H9 (cell line): Measurements from ENCODE around the gene CLK2. TPM values are rescaled to one million over a fixed set of nuclear protein-coding genes. Genes with fewer than 3 reads are reported as not detected.

Experiments
- DNase-seq: peaks from one replicate; pipeline ENCODE4 v3.0.0-alpha.2; 2017
- H2AFZ ChIP-seq: one replicate; pipeline ENCODE4 v1.6.1; 2013; ENCODE audit warnings: mild to moderate bottlenecking, low read length, control low read depth, moderate library complexity
- H2AK5ac ChIP-seq: 2 replicates; pipeline ENCODE4 v1.6.1; 2013; ENCODE audit warnings: low read length, control low read depth, mixed read lengths; ENCODE audit not compliant: insufficient read length
- H2BK120ac ChIP-seq: one replicate; pipeline ENCODE4 v1.6.1; 2013; ENCODE audit warnings: low read depth, mild to moderate bottlenecking, low read length, control low read depth, inconsistent platforms; ENCODE audit not compliant: poor library complexity, severe bottlenecking
- H2BK12ac ChIP-seq: 2 replicates; pipeline ENCODE4 v1.6.1; 2013; ENCODE audit warnings: low read length, control low read depth, mixed read lengths, low read depth; ENCODE audit not compliant: insufficient read length
- H2BK15ac ChIP-seq: 2 replicates; pipeline ENCODE4 v1.6.1; 2013; ENCODE audit warnings: low read depth, low read length, control low read depth
- H2BK20ac ChIP-seq: one replicate; pipeline ENCODE4 v1.6.1; 2013; ENCODE audit warnings: low read depth, mild to moderate bottlenecking, low read length, control low read depth, inconsistent platforms; ENCODE audit not compliant: poor library complexity, severe bottlenecking
- H2BK5ac ChIP-seq: 2 replicates; pipeline ENCODE4 v1.6.1; 2013; ENCODE audit warnings: low read length, control low read depth, mixed read lengths; ENCODE audit not compliant: insufficient read length
- H3K14ac ChIP-seq: 2 replicates; pipeline ENCODE4 v1.6.1; 2013; ENCODE audit warnings: low read length, control low read depth; ENCODE audit not compliant: insufficient read depth
- H3K18ac ChIP-seq: 2 replicates; pipeline ENCODE4 v1.6.1; 2013; ENCODE audit warnings: low read depth, mild to moderate bottlenecking, mixed read lengths, low read length, control low read depth; ENCODE audit not compliant: insufficient read length
- H3K23ac ChIP-seq: 2 replicates; pipeline ENCODE4 v1.6.1; 2013; ENCODE audit warnings: low read length, control low read depth, mixed read lengths, low read depth; ENCODE audit not compliant: insufficient read length
- H3K23me2 ChIP-seq: 2 replicates; pipeline ENCODE4 v1.6.1; 2013; ENCODE audit warnings: low read depth, mild to moderate bottlenecking, mixed read lengths, low read length, control low read depth; ENCODE audit not compliant: insufficient read length, poor library complexity, severe bottlenecking
- H3K27ac ChIP-seq: 2 replicates; pipeline ENCODE4 v1.5.1; 2013; ENCODE audit warnings: low read length, control low read depth, mixed read lengths, low read depth; ENCODE audit not compliant: insufficient read length
- H3K27me3 ChIP-seq: 2 replicates; pipeline ENCODE4 v1.6.1; 2013; ENCODE audit warnings: low read length, control low read depth, inconsistent platforms; ENCODE audit not compliant: insufficient read depth
- H3K4ac ChIP-seq: 2 replicates; pipeline ENCODE4 v1.6.1; 2013; ENCODE audit warnings: low read depth, mild to moderate bottlenecking, control low read depth, inconsistent platforms, low read length, moderate library complexity
- H3K4me1 ChIP-seq: 2 replicates; pipeline ENCODE4 v1.6.1; 2013; ENCODE audit warnings: low read length, control low read depth, inconsistent platforms; ENCODE audit not compliant: insufficient read depth
- H3K4me2 ChIP-seq: 2 replicates; pipeline ENCODE4 v1.6.1; 2013; ENCODE audit warnings: low read length, control low read depth, mixed read lengths; ENCODE audit not compliant: insufficient read length, insufficient read depth
- H3K56ac ChIP-seq: 2 replicates; pipeline ENCODE4 v1.6.1; 2013; ENCODE audit warnings: low read depth, mild to moderate bottlenecking, mixed read lengths, low read length, control low read depth; ENCODE audit not compliant: insufficient read length
- H3K79me1 ChIP-seq: 2 replicates; pipeline ENCODE4 v1.6.1; 2013; ENCODE audit warnings: low read depth, mild to moderate bottlenecking, moderate library complexity, low read length, control low read depth, inconsistent platforms; ENCODE audit not compliant: insufficient read depth, poor library complexity, severe bottlenecking
- H3K79me2 ChIP-seq: 2 replicates; pipeline ENCODE4 v1.6.1; 2013; ENCODE audit warnings: low read length, control low read depth, inconsistent platforms; ENCODE audit not compliant: insufficient read depth
- H3K9ac ChIP-seq: 2 replicates; pipeline ENCODE4 v1.6.1; 2013; ENCODE audit warnings: low read length, control low read depth, mixed read lengths; ENCODE audit not compliant: insufficient read length; ENCODE audit errors: extremely low read depth
- H3K9me3 ChIP-seq: one replicate; pipeline ENCODE4 v1.6.1; 2013; ENCODE audit warnings: low read depth, low read length, inconsistent platforms; ENCODE audit not compliant: control insufficient read depth
- H3T11ph ChIP-seq: one replicate; pipeline ENCODE4 v1.6.1; 2013; ENCODE audit warnings: mild to moderate bottlenecking, low read length, control low read depth, inconsistent platforms
- H4K20me1 ChIP-seq: one replicate; pipeline ENCODE4 v1.6.1; 2013; ENCODE audit not compliant: control insufficient read depth, insufficient read length, insufficient read depth
- H4K5ac ChIP-seq: 2 replicates; pipeline ENCODE4 v1.6.1; 2013; ENCODE audit warnings: low read depth, mild to moderate bottlenecking, mixed read lengths, low read length, control low read depth; ENCODE audit not compliant: insufficient read length
- H4K8ac ChIP-seq: replicated peaks from 2 replicates; pipeline ENCODE4 v1.6.1; 2013; ENCODE audit warnings: low read length, control low read depth, mixed read lengths, low read depth; ENCODE audit not compliant: insufficient read length
- H4K91ac ChIP-seq: 2 replicates; pipeline ENCODE4 v1.6.1; 2013; ENCODE audit warnings: low read depth, mild to moderate bottlenecking, moderate library complexity, mixed read lengths, low read length, control low read depth; ENCODE audit not compliant: insufficient read length
- H3K27ac Mint-ChIP-seq, 3 experiments: 2 replicates in 2 of 3; 3 replicates in 1 of 3; pipeline ENCODE4 v1.8.0; 2020 to 2021; ENCODE audit warnings: mixed read lengths in 3 of 3, mild to moderate bottlenecking in 1 of 3, moderate library complexity in 1 of 3
- H3K27me3 Mint-ChIP-seq: 2 replicates; pipeline ENCODE4 v1.8.0; 2021; ENCODE audit warnings: low read depth, mild to moderate bottlenecking, moderate library complexity, mixed read lengths
- H3K36me3 Mint-ChIP-seq, 3 experiments: 2 replicates in 2 of 3; 3 replicates in 1 of 3; pipeline ENCODE4 v1.8.0; 2020 to 2021; ENCODE audit warnings: low read depth in 3 of 3, mixed read lengths in 3 of 3; ENCODE audit not compliant: insufficient read depth in 1 of 3
- H3K4me1 Mint-ChIP-seq, 2 experiments: 2 replicates each; pipeline ENCODE4 v1.8.0; 2020; ENCODE audit warnings: mixed read lengths in 2 of 2
- H3K4me3 Mint-ChIP-seq, 2 experiments: 2 replicates in 1 of 2; 3 replicates in 1 of 2; pipeline ENCODE4 v1.8.0; 2020 to 2021; ENCODE audit warnings: mild to moderate bottlenecking in 2 of 2, mixed read lengths in 2 of 2, moderate library complexity in 1 of 2
- H3K9me3 Mint-ChIP-seq, 2 experiments: 2 replicates in 1 of 2; 3 replicates in 1 of 2; pipeline ENCODE4 v1.8.0; 2020; ENCODE audit warnings: mild to moderate bottlenecking in 2 of 2, mixed read lengths in 2 of 2, moderate library complexity in 1 of 2
- WGBS: extraction: QIAGEN DNeasy Blood & Tissue Kit; methylation state at CpG from one replicate; pipeline ENCODE4 v1.1.7; 2013; ENCODE audit warnings: missing lambda C conversion rate, low lambda C conversion rate, mixed read lengths; ENCODE audit not compliant: insufficient read length; ENCODE audit errors: extremely low coverage; 5-methylcytosine and 5-hydroxymethylcytosine counted together
- total RNA-seq: library from RNA; stranded (reverse); gene quantifications from 2 replicates; pipeline ENCODE4 v1.2.1, GENCODE V29; 2021
- TF ChIP-seq, protein P1 (sequence below): fragments of 200-600 bp; sonication (generic); conservative IDR thresholded peaks from 3 replicates; pipeline ENCODE4 v1.8.0; 2021; ENCODE audit warnings: antibody characterized with exemption, mild to moderate bottlenecking

Gene CLK2
- total RNA-seq, 1 experiment from 2014 or later: 77.5 TPM

DNA sequence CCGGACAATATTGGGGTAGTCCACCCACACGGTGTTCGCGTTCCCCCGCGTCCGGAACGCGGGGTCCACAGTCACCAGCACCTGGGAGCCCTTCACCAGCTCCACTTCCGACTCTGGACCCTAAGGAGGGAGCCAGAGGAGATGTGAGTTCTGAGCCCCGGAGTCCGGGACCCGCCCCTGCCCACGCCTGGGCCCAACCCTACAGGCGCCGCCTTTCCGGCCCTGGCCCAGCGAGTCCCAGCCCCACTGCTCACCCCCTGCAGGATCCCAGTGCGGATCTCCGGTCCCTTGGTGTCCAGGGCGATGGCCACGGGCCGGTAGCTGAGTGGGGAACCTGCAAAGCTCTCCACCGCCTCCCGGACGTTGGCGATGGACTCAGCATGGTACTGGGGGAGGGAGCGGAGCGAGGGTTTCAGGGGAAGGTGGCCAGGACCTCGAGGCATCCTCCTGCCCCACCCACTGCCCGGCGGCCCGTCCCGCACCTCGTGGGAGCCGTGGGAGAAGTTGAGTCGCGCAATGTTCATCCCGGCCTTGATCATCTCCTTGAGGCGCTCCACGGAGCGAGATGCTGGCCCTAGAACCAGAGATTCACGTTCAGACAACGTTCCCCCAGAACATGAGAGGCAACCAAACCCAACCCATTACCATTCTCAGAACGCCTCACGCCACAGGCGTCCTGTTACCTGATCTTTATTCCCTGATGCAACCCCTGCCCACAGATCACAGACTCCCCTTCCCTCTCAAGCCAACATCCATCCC, 22.1 kb upstream of the CLK2 start:
- Histone ChIP-seq H4K8ac (no peak overlapping the region), H3K23ac (no peak overlapping the region), H3K79me2 (no peaks in the 10 kb centered on the region), H3K9me3 (no peaks in the 10 kb centered on the region), H2AK5ac (no peak overlapping the region), H3K4me2 (peak overlapping the region; percentile 67), H3K18ac (peak overlapping the region; percentile 72), H4K5ac (no peak overlapping the region), H3K23me2 (peaks cover 12% of the 10 kb centered on the region), H2BK5ac (no peak overlapping the region), H2BK15ac (no peak overlapping the region), H3K9ac (no peak overlapping the region), H2AFZ (no peak overlapping the region), H3K14ac (0 out of 2 replicates have a peak overlapping the region, but pooled peaks have one; percentile 26), H4K20me1 (no peaks in the 10 kb centered on the region), H3T11ph (no peak overlapping the region), H3K4me1 (no peaks in the 10 kb centered on the region; the same call in 1 of the 2 replicates), H3K27ac (no peak overlapping the region), H2BK20ac (no peak overlapping the region), H2BK120ac (no peak overlapping the region), H2BK12ac (no peak overlapping the region), H4K91ac (no peak overlapping the region), H3K4ac (no peak overlapping the region), H3K56ac (no peak overlapping the region), H3K27me3 (no peaks in the 10 kb centered on the region; the same call in 1 of the 2 replicates), H3K79me1 (no peaks in the 10 kb centered on the region)
- no peaks in the 10 kb centered on the region for H3K36me3 Mint-ChIP-seq
- TF ChIP-seq, protein P1, sequence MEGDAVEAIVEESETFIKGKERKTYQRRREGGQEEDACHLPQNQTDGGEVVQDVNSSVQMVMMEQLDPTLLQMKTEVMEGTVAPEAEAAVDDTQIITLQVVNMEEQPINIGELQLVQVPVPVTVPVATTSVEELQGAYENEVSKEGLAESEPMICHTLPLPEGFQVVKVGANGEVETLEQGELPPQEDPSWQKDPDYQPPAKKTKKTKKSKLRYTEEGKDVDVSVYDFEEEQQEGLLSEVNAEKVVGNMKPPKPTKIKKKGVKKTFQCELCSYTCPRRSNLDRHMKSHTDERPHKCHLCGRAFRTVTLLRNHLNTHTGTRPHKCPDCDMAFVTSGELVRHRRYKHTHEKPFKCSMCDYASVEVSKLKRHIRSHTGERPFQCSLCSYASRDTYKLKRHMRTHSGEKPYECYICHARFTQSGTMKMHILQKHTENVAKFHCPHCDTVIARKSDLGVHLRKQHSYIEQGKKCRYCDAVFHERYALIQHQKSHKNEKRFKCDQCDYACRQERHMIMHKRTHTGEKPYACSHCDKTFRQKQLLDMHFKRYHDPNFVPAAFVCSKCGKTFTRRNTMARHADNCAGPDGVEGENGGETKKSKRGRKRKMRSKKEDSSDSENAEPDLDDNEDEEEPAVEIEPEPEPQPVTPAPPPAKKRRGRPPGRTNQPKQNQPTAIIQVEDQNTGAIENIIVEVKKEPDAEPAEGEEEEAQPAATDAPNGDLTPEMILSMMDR: no peak
- peak; percentile 68 for DNase-seq
- peaks cover 18% of the 10 kb centered on the region for H3K27me3 Mint-ChIP-seq
- no peak overlapping the region for H3K27ac Mint-ChIP-seq
- peak overlapping the region; percentile 17 to 74; a peak in 4 of 5 replicates for H3K4me3 Mint-ChIP-seq
- H3K9me3 Mint-ChIP-seq: no peaks in the 10 kb centered on the region; a peak in 1 of 5 replicates
- WGBS: no CpG with 5 or more reads among the region's 47 CpGs
- H3K4me1 Mint-ChIP-seq: peaks cover 12 to 23% of the 10 kb centered on the region in 2 experiments
